ENCODE results near the gene CYTH3. TPM values are rescaled to one million over a fixed set of nuclear protein-coding genes. Genes with fewer than 3 reads are reported as not detected.

Gene CYTH3
- polyA plus RNA-seq, 1 donor (not counting 4 experiments of a cell fraction or from before 2014, with no cell fraction given): 28.4 TPM

DNA sequence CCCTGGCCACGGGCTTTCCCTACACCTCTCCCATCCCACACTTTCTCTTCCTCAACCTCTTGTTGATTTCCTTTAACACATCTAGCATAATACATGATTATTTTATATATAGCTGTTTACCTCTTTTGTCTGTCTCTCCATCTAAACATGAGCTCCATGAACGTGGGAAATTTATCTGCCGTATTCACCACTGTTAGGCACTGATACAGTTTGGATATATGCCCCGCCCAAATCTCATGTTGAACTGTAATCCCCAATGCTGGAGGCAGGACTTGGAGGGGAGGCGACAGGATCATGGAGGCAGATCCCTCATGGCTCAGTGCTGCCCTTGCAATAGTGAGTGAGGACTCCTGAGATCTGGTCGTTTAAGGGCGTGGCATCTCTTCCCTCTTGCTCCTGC is 5.7 kb downstream of the CYTH3 start:
- FAIRE-seq (no peak), DNase-seq (ENCODE audit: low read depth, low spot score) (no peak)
- no peak overlapping the region for H3K4me2 ChIP-seq (ENCODE audit: control insufficient read depth, extremely low read depth, insufficient read depth, low read depth, low read length)
- TF ChIP-seq EZH2 (IDR thresholded peaks at IDR 0.05; ENCODE audit: low read length): no peak
- TF ChIP-seq, protein P1, sequence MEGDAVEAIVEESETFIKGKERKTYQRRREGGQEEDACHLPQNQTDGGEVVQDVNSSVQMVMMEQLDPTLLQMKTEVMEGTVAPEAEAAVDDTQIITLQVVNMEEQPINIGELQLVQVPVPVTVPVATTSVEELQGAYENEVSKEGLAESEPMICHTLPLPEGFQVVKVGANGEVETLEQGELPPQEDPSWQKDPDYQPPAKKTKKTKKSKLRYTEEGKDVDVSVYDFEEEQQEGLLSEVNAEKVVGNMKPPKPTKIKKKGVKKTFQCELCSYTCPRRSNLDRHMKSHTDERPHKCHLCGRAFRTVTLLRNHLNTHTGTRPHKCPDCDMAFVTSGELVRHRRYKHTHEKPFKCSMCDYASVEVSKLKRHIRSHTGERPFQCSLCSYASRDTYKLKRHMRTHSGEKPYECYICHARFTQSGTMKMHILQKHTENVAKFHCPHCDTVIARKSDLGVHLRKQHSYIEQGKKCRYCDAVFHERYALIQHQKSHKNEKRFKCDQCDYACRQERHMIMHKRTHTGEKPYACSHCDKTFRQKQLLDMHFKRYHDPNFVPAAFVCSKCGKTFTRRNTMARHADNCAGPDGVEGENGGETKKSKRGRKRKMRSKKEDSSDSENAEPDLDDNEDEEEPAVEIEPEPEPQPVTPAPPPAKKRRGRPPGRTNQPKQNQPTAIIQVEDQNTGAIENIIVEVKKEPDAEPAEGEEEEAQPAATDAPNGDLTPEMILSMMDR (optimal IDR thresholded peaks at IDR 0.05 in 1 of 3, IDR thresholded peaks at IDR 0.05 in 1 of 3, conservative IDR thresholded peaks at IDR 0.05 in 1 of 3; ENCODE audit: extremely low read depth in 1 of 3, insufficient read depth in 2 of 3, low read length in 3 of 3): no peak
- H3K9ac ChIP-seq (ENCODE audit: control insufficient read depth, extremely low read depth, insufficient read depth, low read length): no peak overlapping the region
- dilution Hi-C loops (cut with MboI; ENCODE audit: extremely low pct_ligation_motif_present, low sequenced_read_pairs): no loop called here
- peaks cover 0 to 5% of the 10 kb centered on the region in 2 experiments for H3K36me3 ChIP-seq (ENCODE audit: control insufficient read depth in 2 of 2, extremely low read depth in 1 of 2, insufficient read depth in 2 of 2, low read length in 2 of 2)
- peaks cover 95% of the 10 kb centered on the region for H3K79me2 ChIP-seq (ENCODE audit: control insufficient read depth, insufficient read depth, low read length)
- H3K9me1 ChIP-seq (ENCODE audit: control insufficient read depth, extremely low read depth, insufficient read depth, low read length): no peaks in the 10 kb centered on the region
- H3K27ac ChIP-seq (ENCODE audit: control insufficient read depth, insufficient read depth, low read length): no peak overlapping the region
- no peaks in the 10 kb centered on the region for H3K27me3 ChIP-seq (ENCODE audit: control insufficient read depth, extremely low read depth, insufficient read depth, low read length)
- H3K9me3 ChIP-seq (ENCODE audit: control insufficient read depth, low read depth, low read length): no peaks in the 10 kb centered on the region
- no peaks in the 10 kb centered on the region for H4K20me1 ChIP-seq (ENCODE audit: control insufficient read depth, extremely low read depth, insufficient read depth, low read length)
- no peak overlapping the region for H3K4me3 ChIP-seq (ENCODE audit: control insufficient read depth in 2 of 3, extremely low read depth in 1 of 3, insufficient read depth in 2 of 3, low read depth in 1 of 3, low read length in 3 of 3)
- no peak overlapping the region for H2AFZ ChIP-seq (ENCODE audit: control insufficient read depth, low read length)
- peaks cover 14% of the 10 kb centered on the region for H3K4me1 ChIP-seq (ENCODE audit: control insufficient read depth, extremely low read depth, insufficient read depth, low read length)

DNA sequence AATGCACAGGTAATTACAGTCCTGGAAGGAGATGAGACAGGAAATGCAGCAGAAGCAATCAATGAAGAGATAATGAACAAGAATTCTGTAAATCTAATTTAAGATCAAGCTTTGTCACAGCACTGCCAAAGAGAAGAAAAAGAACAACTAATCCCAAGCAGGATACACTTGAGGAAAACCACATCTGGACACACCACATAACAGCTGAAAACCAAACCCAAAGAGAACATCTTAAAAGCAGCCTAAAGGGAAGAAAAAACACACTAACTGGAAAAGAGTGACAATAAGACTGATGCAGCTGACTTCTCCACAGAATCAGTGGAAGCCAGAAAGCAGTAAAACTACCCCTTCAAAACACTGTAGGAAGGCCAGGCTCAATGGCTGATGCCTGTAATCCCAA is 10.2 kb downstream of the CYTH3 start:
- Histone ChIP-seq H3K36me3 (ENCODE audit: control insufficient read depth in 2 of 2, extremely low read depth in 1 of 2, insufficient read depth in 2 of 2, low read length in 2 of 2) (peaks cover 0 to 5% of the 10 kb centered on the region in 2 experiments), H3K4me1 (ENCODE audit: control insufficient read depth, extremely low read depth, insufficient read depth, low read length) (peaks cover 9% of the 10 kb centered on the region), H3K9ac (ENCODE audit: control insufficient read depth, extremely low read depth, insufficient read depth, low read length) (no peak overlapping the region), H3K4me3 (ENCODE audit: control insufficient read depth in 2 of 3, extremely low read depth in 1 of 3, insufficient read depth in 2 of 3, low read depth in 1 of 3, low read length in 3 of 3) (no peak overlapping the region), H3K79me2 (ENCODE audit: control insufficient read depth, insufficient read depth, low read length) (peaks cover 92% of the 10 kb centered on the region), H3K4me2 (ENCODE audit: control insufficient read depth, extremely low read depth, insufficient read depth, low read depth, low read length) (no peak overlapping the region), H4K20me1 (ENCODE audit: control insufficient read depth, extremely low read depth, insufficient read depth, low read length) (peaks cover 7% of the 10 kb centered on the region), H2AFZ (ENCODE audit: control insufficient read depth, low read length) (no peak overlapping the region), H3K9me1 (ENCODE audit: control insufficient read depth, extremely low read depth, insufficient read depth, low read length) (no peaks in the 10 kb centered on the region), H3K27me3 (ENCODE audit: control insufficient read depth, extremely low read depth, insufficient read depth, low read length) (no peaks in the 10 kb centered on the region), H3K9me3 (ENCODE audit: control insufficient read depth, low read depth, low read length) (no peaks in the 10 kb centered on the region), H3K27ac (ENCODE audit: control insufficient read depth, insufficient read depth, low read length) (no peak overlapping the region)
- dilution Hi-C loops (cut with MboI; ENCODE audit: extremely low pct_ligation_motif_present, low sequenced_read_pairs): no loop called here
- TF ChIP-seq, protein P1 (optimal IDR thresholded peaks at IDR 0.05 in 1 of 3, IDR thresholded peaks at IDR 0.05 in 1 of 3, conservative IDR thresholded peaks at IDR 0.05 in 1 of 3; ENCODE audit: extremely low read depth in 1 of 3, insufficient read depth in 2 of 3, low read length in 3 of 3): no peak
- no peak for TF ChIP-seq EZH2 (IDR thresholded peaks at IDR 0.05; ENCODE audit: low read length)
- DNase-seq (ENCODE audit: low read depth, low spot score) (no peak), FAIRE-seq (no peak)
